ENCODE measurements around the gene MPHOSPH6.
"Not testable (repeated sequence)": the region's sequence is repeated elsewhere in the genome, so short reads cannot be mapped to it uniquely, and the experiment has no call there.

The MPHOSPH6 gene

DNA sequence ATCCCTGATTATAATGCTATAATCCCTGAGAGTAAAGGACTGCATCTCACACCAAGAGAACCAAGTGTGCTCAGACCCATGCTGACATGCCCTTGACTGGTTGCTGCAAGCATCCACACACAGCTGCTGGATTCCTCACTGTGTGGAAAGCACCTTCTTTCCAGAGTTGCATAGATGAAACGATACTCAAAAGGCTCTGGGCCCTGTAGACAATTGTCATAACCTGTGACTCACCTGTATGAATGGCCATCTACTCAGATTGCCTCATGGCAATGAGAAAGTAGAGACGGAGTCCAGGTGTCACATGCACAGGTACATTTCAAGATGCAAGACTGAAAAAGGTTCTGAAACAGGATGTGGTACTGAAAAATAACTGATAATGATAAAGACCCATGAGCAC lies 58.1 kb downstream of the MPHOSPH6 start:
- no peak for DNase-seq (ENCODE audit: low read depth in 1 of 2, low spot score in 1 of 2)
- H3K4me3 ChIP-seq (replicated peaks; ENCODE audit: insufficient read depth, low read length) = no peak overlapping the region
- TF ChIP-seq CTCF (IDR thresholded peaks at IDR 0.05; ENCODE audit: insufficient read depth, low read length) (no peak), SPI1 (IDR thresholded peaks at IDR 0.05; ENCODE audit: borderline replicate concordance, low read depth) (no peak), GABPA (IDR thresholded peaks at IDR 0.05; ENCODE audit: low read depth) (no peak), POLR2AphosphoS5 (IDR thresholded peaks at IDR 0.05; ENCODE audit: low read depth) (no peak)
- TF ChIP-seq, protein P1, sequence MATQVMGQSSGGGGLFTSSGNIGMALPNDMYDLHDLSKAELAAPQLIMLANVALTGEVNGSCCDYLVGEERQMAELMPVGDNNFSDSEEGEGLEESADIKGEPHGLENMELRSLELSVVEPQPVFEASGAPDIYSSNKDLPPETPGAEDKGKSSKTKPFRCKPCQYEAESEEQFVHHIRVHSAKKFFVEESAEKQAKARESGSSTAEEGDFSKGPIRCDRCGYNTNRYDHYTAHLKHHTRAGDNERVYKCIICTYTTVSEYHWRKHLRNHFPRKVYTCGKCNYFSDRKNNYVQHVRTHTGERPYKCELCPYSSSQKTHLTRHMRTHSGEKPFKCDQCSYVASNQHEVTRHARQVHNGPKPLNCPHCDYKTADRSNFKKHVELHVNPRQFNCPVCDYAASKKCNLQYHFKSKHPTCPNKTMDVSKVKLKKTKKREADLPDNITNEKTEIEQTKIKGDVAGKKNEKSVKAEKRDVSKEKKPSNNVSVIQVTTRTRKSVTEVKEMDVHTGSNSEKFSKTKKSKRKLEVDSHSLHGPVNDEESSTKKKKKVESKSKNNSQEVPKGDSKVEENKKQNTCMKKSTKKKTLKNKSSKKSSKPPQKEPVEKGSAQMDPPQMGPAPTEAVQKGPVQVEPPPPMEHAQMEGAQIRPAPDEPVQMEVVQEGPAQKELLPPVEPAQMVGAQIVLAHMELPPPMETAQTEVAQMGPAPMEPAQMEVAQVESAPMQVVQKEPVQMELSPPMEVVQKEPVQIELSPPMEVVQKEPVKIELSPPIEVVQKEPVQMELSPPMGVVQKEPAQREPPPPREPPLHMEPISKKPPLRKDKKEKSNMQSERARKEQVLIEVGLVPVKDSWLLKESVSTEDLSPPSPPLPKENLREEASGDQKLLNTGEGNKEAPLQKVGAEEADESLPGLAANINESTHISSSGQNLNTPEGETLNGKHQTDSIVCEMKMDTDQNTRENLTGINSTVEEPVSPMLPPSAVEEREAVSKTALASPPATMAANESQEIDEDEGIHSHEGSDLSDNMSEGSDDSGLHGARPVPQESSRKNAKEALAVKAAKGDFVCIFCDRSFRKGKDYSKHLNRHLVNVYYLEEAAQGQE (IDR thresholded peaks at IDR 0.05; ENCODE audit: insufficient replicate concordance, low read depth) = no peak
- no peak overlapping the region for H3K27ac ChIP-seq (replicated peaks)
- H3K27me3 ChIP-seq (ENCODE audit: insufficient read depth, poor library complexity, severe bottlenecking) = no peaks in the 10 kb centered on the region

GRCh38 chr16:82109266-82109665 lies 60.8 kb downstream of the MPHOSPH6 start:
- DNase-seq (ENCODE audit: low read depth in 1 of 2, low spot score in 1 of 2); H3K4me3 ChIP-seq (replicated peaks; ENCODE audit: insufficient read depth, low read length): not testable (repeated sequence)

GRCh38 chr16:82108774-82109173 lies 61.2 kb downstream of the MPHOSPH6 start:
- no peak for TF ChIP-seq POLR2AphosphoS5 (IDR thresholded peaks at IDR 0.05; ENCODE audit: low read depth)
- no peak for TF ChIP-seq SPI1 (IDR thresholded peaks at IDR 0.05; ENCODE audit: borderline replicate concordance, low read depth)
- no peak for TF ChIP-seq GABPA (IDR thresholded peaks at IDR 0.05; ENCODE audit: low read depth)
- no peak for TF ChIP-seq CTCF (IDR thresholded peaks at IDR 0.05; ENCODE audit: insufficient read depth, low read length)
- TF ChIP-seq, protein P1 (IDR thresholded peaks at IDR 0.05; ENCODE audit: insufficient replicate concordance, low read depth) = no peak
- no peak for DNase-seq (ENCODE audit: low read depth in 1 of 2, low spot score in 1 of 2)
- Histone ChIP-seq H3K4me3 (replicated peaks; ENCODE audit: insufficient read depth, low read length) (no peak overlapping the region), H3K27me3 (ENCODE audit: insufficient read depth, poor library complexity, severe bottlenecking) (peaks cover 2% of the 10 kb centered on the region), H3K27ac (replicated peaks) (no peak overlapping the region)

More at GRCh38 chr16:82109266-82109665, 60.8 kb downstream of the MPHOSPH6 start:
- not testable (repeated sequence) for H3K27me3 ChIP-seq (ENCODE audit: insufficient read depth, poor library complexity, severe bottlenecking); H3K27ac ChIP-seq (replicated peaks)

DNA sequence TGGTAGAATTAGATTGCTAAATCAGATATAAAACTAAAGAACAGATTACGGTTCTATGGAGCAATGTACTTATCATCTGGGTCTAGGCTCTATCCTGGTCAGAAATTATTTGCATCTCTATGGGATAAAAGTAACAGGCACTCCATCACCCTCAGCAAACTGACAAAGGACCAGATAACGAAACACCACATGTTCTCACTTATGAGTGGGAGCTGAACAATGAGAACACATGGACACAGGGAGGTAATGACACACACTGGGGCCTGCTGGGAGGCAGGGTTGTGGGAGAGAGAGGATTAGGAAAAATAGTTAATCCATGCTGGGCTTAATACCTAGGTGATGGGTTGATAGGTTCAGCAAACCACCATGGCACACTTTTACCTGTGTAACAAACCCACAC lies 61.9 kb downstream of the MPHOSPH6 start:
- no peak for DNase-seq (ENCODE audit: low read depth in 1 of 2, low spot score in 1 of 2)
- peaks cover 2% of the 10 kb centered on the region for H3K27me3 ChIP-seq (ENCODE audit: insufficient read depth, poor library complexity, severe bottlenecking)
- no peak overlapping the region for H3K4me3 ChIP-seq (replicated peaks; ENCODE audit: insufficient read depth, low read length)
- no peak overlapping the region for H3K27ac ChIP-seq (replicated peaks)
- no peak for TF ChIP-seq SPI1 (IDR thresholded peaks at IDR 0.05; ENCODE audit: borderline replicate concordance, low read depth)
- no peak for TF ChIP-seq POLR2AphosphoS5 (IDR thresholded peaks at IDR 0.05; ENCODE audit: low read depth)
- TF ChIP-seq, protein P1 (IDR thresholded peaks at IDR 0.05; ENCODE audit: insufficient replicate concordance, low read depth) = no peak
- no peak for TF ChIP-seq CTCF (IDR thresholded peaks at IDR 0.05; ENCODE audit: insufficient read depth, low read length)
- TF ChIP-seq GABPA (IDR thresholded peaks at IDR 0.05; ENCODE audit: low read depth) = no peak

Data from HL-60 (cell line).